Large intestine (tissue), 3 donors: Measurements from ENCODE around the gene CELSR1. TPM values are rescaled to one million over a fixed set of nuclear protein-coding genes. Genes with fewer than 3 reads are reported as not detected.
"Not testable (repeated sequence)": the region's sequence is repeated elsewhere in the genome, so short reads cannot be mapped to it uniquely, and the experiment has no call there.

Experiments
- DNase-seq, 2 donors: peaks; one replicate each; pipeline versions ENCODE4 v3.0.0 to v3.0.0-alpha.2; 2013
- H3K27ac ChIP-seq: one replicate; pipeline ENCODE4 v1.5.1; 2013; ENCODE audit warnings: low read length
- H3K27me3 ChIP-seq: 2 replicates; pipeline ENCODE4 v1.6.1; 2013; ENCODE audit warnings: low read length; ENCODE audit not compliant: control insufficient read depth, insufficient read depth
- H3K36me3 ChIP-seq: 2 replicates; pipeline ENCODE4 v1.6.1; 2013; ENCODE audit warnings: low read length; ENCODE audit not compliant: control insufficient read depth, insufficient read depth
- H3K4me1 ChIP-seq: one replicate; pipeline ENCODE4 v1.6.1; 2013; ENCODE audit warnings: low read length; ENCODE audit not compliant: control insufficient read depth, insufficient read depth
- H3K4me3 ChIP-seq: one replicate; pipeline ENCODE4 v1.5.1; 2013; ENCODE audit warnings: low read length
- H3K9me3 ChIP-seq: one replicate; pipeline ENCODE4 v1.6.1; 2013; ENCODE audit warnings: mild to moderate bottlenecking, low read depth, low read length, moderate library complexity; ENCODE audit not compliant: control insufficient read depth
- WGBS: methylation state at CpG from one replicate; pipeline ENCODE4 v1.1.5; 2013; ENCODE audit warnings: low lambda C conversion rate; ENCODE audit not compliant: insufficient coverage; 5-methylcytosine and 5-hydroxymethylcytosine counted together
- polyA plus RNA-seq: library from polyadenylated mRNA; unstranded; fragments of 120-200 nt; gene quantifications from one replicate; pipeline ENCODE4 v1.2.1, GENCODE V29; 2013

The CELSR1 gene
- polyA plus RNA-seq, 1 donor = 5.9 TPM

DNA sequence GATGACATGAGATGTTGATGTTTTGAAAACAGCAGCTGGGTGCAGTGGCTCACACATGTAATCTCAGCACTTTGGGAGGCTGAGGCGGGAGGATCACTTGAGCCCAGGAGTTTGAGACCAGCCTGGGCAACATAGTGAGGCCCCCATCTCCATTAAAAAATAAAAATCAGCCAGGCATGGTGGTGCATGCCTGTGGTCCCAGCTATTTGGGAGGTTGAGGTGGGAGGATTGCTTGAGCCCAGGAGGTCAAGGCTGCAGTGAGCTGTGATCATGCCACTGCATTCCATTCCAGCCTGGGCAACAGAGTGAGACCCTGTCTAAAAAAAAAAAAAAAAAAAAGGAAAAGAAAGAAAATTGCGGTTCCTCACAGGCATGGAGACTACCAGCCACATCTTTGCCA is 224.6 kb downstream of the CELSR1 start:
- WGBS = no CpG with 5 or more reads among the region's 2 CpGs

DNA sequence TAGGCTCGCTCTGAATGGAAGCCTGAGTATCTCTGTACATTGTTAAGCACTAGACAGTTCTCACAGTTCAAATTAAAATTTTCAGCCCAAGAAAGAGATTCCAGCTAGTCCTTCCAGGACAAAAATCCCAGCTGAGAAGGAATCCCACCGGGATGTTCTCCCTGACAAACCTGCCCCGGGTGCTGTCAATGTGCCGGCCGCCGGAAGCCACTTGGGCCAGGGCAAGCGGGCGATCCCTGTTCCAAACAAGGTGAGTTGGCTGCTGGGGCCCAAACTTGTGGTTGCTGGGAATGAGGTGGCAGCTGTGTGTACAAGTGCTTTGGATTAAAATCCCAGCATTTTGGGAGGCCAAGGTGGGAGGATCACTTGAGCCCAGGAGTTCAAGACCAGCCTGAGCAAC is 225.4 kb downstream of the CELSR1 start:
- no peak overlapping the region for H3K27ac ChIP-seq
- no peaks in the 10 kb centered on the region for H3K4me1 ChIP-seq
- no peak overlapping the region for H3K4me3 ChIP-seq
- peaks cover 12% of the 10 kb centered on the region for H3K36me3 ChIP-seq
- WGBS = no CpG with 5 or more reads among the region's 8 CpGs
- no peak for DNase-seq
- H3K9me3 ChIP-seq = no peaks in the 10 kb centered on the region
- no peaks in the 10 kb centered on the region for H3K27me3 ChIP-seq

More for the DNA sequence above, 224.6 kb downstream of the CELSR1 start:
- H3K4me3 ChIP-seq, DNase-seq, H3K9me3 ChIP-seq, H3K27ac ChIP-seq, H3K27me3 ChIP-seq, H3K4me1 ChIP-seq: not testable (repeated sequence)
- H3K36me3 ChIP-seq = peaks cover 15% of the 10 kb centered on the region

Other genes starting within 250 kb of the CELSR1 start
- 10.3 TPM for gene GTSE1, start 240.8 kb downstream of the CELSR1 start, polyA plus RNA-seq
- 42.3 TPM for gene TRMU, start 201.9 kb downstream of the CELSR1 start, polyA plus RNA-seq
- 40.5 TPM for gene GRAMD4, start 82.8 kb upstream of the CELSR1 start, polyA plus RNA-seq
- gene CERK, start 200.6 kb upstream of the CELSR1 start, polyA plus RNA-seq = 82.3 TPM
- gene TBC1D22A, start 225.0 kb upstream of the CELSR1 start, polyA plus RNA-seq = 21.5 TPM